H1 (cell line): ENCODE data around the gene RBM44. TPM values are rescaled to one million over a fixed set of nuclear protein-coding genes. Genes with fewer than 3 reads are reported as not detected.

Experiments used
- CTCF ChIA-PET: fragments of 300-600 bp; sonication (Branson Sonifier 250); formaldehyde crosslinking; loops from one replicate; lab custom pipeline; 2021; ENCODE audit not compliant: partially characterized antibody; lab: Charles Lee
- POLR2A ChIA-PET: fragments of 300-600 bp; sonication (Branson Sonifier 250); formaldehyde crosslinking; loops from one replicate; lab custom pipeline; 2021; ENCODE audit warnings: inconsistent platforms; ENCODE audit not compliant: partially characterized antibody; lab: Charles Lee
- DNase-seq, 2 experiments: peaks; one replicate each; pipeline versions ENCODE4 v3.0.0 to v3.0.0-alpha.2; 2010 to 2022; ENCODE audit warnings: low spot score in 2 of 2, low read depth in 1 of 2, mixed read lengths in 1 of 2
- FAIRE-seq: peaks from 2 replicates; lab custom pipeline; 2011; peaks lifted over from hg19 to GRCh38; lab: Jason Lieb, UNC
- H2AFZ ChIP-seq: 2 replicates; pipeline ENCODE4 v1.8.1; 2012; ENCODE audit warnings: low read length, inconsistent platforms
- H2AK5ac ChIP-seq: 2 replicates; pipeline ENCODE4 v1.6.1; 2013; ENCODE audit warnings: low read depth, low read length
- H2BK120ac ChIP-seq: replicated peaks from 2 replicates; pipeline ENCODE3; 2013; ENCODE audit warnings: low read depth, low read length, inconsistent platforms
- H2BK12ac ChIP-seq: 2 replicates; pipeline ENCODE4 v1.6.1; 2013; ENCODE audit warnings: low read depth, low read length
- H2BK15ac ChIP-seq: 2 replicates; pipeline ENCODE4 v1.6.1; 2013; ENCODE audit warnings: low read length
- H2BK20ac ChIP-seq: 2 replicates; pipeline ENCODE4 v1.6.1; 2013; ENCODE audit warnings: low read length
- H2BK5ac ChIP-seq: 2 replicates; pipeline ENCODE4 v1.6.1; 2013; ENCODE audit warnings: low read depth, low read length
- H3K14ac ChIP-seq: 2 replicates; pipeline ENCODE4 v1.6.1; 2013; ENCODE audit warnings: inconsistent platforms; ENCODE audit not compliant: insufficient read length
- H3K18ac ChIP-seq: 2 replicates; pipeline ENCODE4 v1.6.1; 2013; ENCODE audit warnings: low read length; ENCODE audit errors: extremely low read depth
- H3K23ac ChIP-seq: 2 replicates; pipeline ENCODE4 v1.6.1; 2013; ENCODE audit warnings: inconsistent platforms; ENCODE audit not compliant: insufficient read length
- H3K23me2 ChIP-seq: 2 replicates; pipeline ENCODE4 v1.6.1; 2013; ENCODE audit warnings: low read depth, low read length
- H3K27ac ChIP-seq: 2 replicates; pipeline ENCODE4 v1.6.1; 2011; ENCODE audit warnings: low read depth, low read length, inconsistent platforms
- H3K27me3 ChIP-seq, 4 experiments: replicated peaks in 1 of 4; 1 replicate in 1 of 4; 2 replicates in 3 of 4; pipeline versions ENCODE4 v1.6.1 to v1.8.1; 2011 to 2013; ENCODE audit warnings: low read length in 3 of 4, mild to moderate bottlenecking in 3 of 4, inconsistent platforms in 2 of 4, mixed read lengths in 2 of 4, moderate library complexity in 1 of 4; ENCODE audit not compliant: control insufficient read depth in 3 of 4, insufficient read depth in 3 of 4; ENCODE audit errors: extremely low read depth in 1 of 4
- H3K36me3 ChIP-seq, 4 experiments: 2 replicates each; pipeline versions ENCODE4 v1.6.1 to v1.8.1; 2011 to 2013; ENCODE audit warnings: mild to moderate bottlenecking in 4 of 4, low read length in 3 of 4, moderate library complexity in 2 of 4, control low read depth in 1 of 4, inconsistent platforms in 1 of 4; ENCODE audit not compliant: insufficient read depth in 4 of 4, control insufficient read depth in 2 of 4
- H3K4ac ChIP-seq: replicated peaks from 2 replicates; pipeline ENCODE3; 2013; ENCODE audit warnings: low read length, low read depth, mixed read lengths, inconsistent platforms; ENCODE audit not compliant: insufficient read length
- H3K4me1 ChIP-seq, 4 experiments: replicated peaks in 1 of 4; 1 replicate in 1 of 4; 2 replicates in 3 of 4; pipeline versions ENCODE4 v1.6.1 to v1.8.1; 2011 to 2013; ENCODE audit warnings: low read length in 3 of 4, inconsistent platforms in 2 of 4, mixed read lengths in 1 of 4; ENCODE audit not compliant: insufficient read depth in 4 of 4, control insufficient read depth in 3 of 4
- H3K4me2 ChIP-seq, 2 experiments: 2 replicates each; pipeline versions ENCODE4 v1.6.1 to v1.8.1; 2011 to 2013; ENCODE audit warnings: low read depth in 2 of 2, low read length in 2 of 2, control low read depth in 1 of 2, inconsistent platforms in 1 of 2, mild to moderate bottlenecking in 1 of 2; ENCODE audit not compliant: insufficient read depth in 1 of 2
- H3K4me3 ChIP-seq, 4 experiments: fragments of 200-600, 300-600 bp in 1 of 4; sonication (generic), shearing (Covaris generic), sonication (Bioruptor Twin) in 1 of 4; 2 replicates each; pipeline versions ENCODE4 v1.5.1 to v1.8.1; 2011 to 2016; ENCODE audit warnings: low read length in 4 of 4, low read depth in 3 of 4, control low read depth in 2 of 4, inconsistent platforms in 2 of 4, mild to moderate bottlenecking in 2 of 4, mixed read lengths in 1 of 4, moderate library complexity in 1 of 4; ENCODE audit not compliant: insufficient read depth in 2 of 4; ENCODE audit errors: extremely low read depth in 1 of 4
- H3K56ac ChIP-seq: replicated peaks from 2 replicates; pipeline ENCODE3; 2013; ENCODE audit warnings: low read depth, mild to moderate bottlenecking, mixed read lengths, low read length, inconsistent platforms; ENCODE audit not compliant: insufficient read length
- H3K79me1 ChIP-seq: 2 replicates; pipeline ENCODE4 v1.6.1; 2013; ENCODE audit warnings: low read depth, low read length, control low read depth
- H3K79me2 ChIP-seq, 2 experiments: 2 replicates each; pipeline versions ENCODE4 v1.6.1 to v1.8.1; 2012 to 2013; ENCODE audit warnings: low read length in 2 of 2, mild to moderate bottlenecking in 2 of 2, inconsistent platforms in 1 of 2; ENCODE audit not compliant: insufficient read depth in 2 of 2, control insufficient read depth in 1 of 2
- H3K9ac ChIP-seq, 4 experiments: replicated peaks in 1 of 4; 1 replicate in 1 of 4; 2 replicates in 3 of 4; pipeline versions ENCODE4 v1.6.1 to v1.8.1; 2011 to 2013; ENCODE audit warnings: low read depth in 3 of 4, low read length in 3 of 4, control low read depth in 2 of 4, mild to moderate bottlenecking in 2 of 4, moderate library complexity in 2 of 4, inconsistent platforms in 1 of 4; ENCODE audit errors: extremely low read depth in 1 of 4
- H3K9me3 ChIP-seq, 2 experiments: 2 replicates each; pipeline versions ENCODE4 v1.6.1 to v1.8.1; 2012 to 2013; ENCODE audit warnings: mild to moderate bottlenecking in 2 of 2, moderate library complexity in 2 of 2, control low read depth in 1 of 2, inconsistent platforms in 1 of 2, low read depth in 1 of 2, low read length in 1 of 2, mixed read lengths in 1 of 2; ENCODE audit not compliant: insufficient read depth in 2 of 2
- H4K20me1 ChIP-seq, 2 experiments: replicated peaks in 1 of 2; 2 replicates each; pipeline versions ENCODE3 to v1.8.1; 2011 to 2013; ENCODE audit warnings: inconsistent platforms in 2 of 2, low read length in 2 of 2, mild to moderate bottlenecking in 1 of 2; ENCODE audit not compliant: insufficient read depth in 2 of 2, control insufficient read depth in 1 of 2
- H4K5ac ChIP-seq: 2 replicates; pipeline ENCODE4 v1.6.1; 2013; ENCODE audit warnings: low read length, low read depth, mixed read lengths, inconsistent platforms; ENCODE audit not compliant: insufficient read length
- H4K8ac ChIP-seq: 2 replicates; pipeline ENCODE4 v1.8.0; 2013; ENCODE audit warnings: mild to moderate bottlenecking, moderate library complexity, low read length, inconsistent platforms; ENCODE audit not compliant: insufficient read depth; ENCODE audit errors: extremely low read depth
- H4K91ac ChIP-seq: replicated peaks from 2 replicates; pipeline ENCODE3; 2013; ENCODE audit warnings: low read length, mixed read lengths, inconsistent platforms; ENCODE audit not compliant: insufficient read length
- CEBPB ChIP-seq: IDR thresholded peaks from 2 replicates; pipeline ENCODE4 v1.6.1; 2012; ENCODE audit warnings: low read depth, low read length
- CREB1 ChIP-seq: IDR thresholded peaks from 2 replicates; pipeline ENCODE4 v1.6.1; 2012; ENCODE audit warnings: inconsistent platforms
- KDM1A ChIP-seq: fragments of 200-600, 300-600 bp; sonication (generic); IDR thresholded peaks from 2 replicates; pipeline ENCODE4 v1.7.1; 2016; ENCODE audit warnings: mild to moderate bottlenecking, low read length, borderline replicate concordance
- KDM4A ChIP-seq: IDR thresholded peaks from one replicate; pipeline ENCODE4 v1.7.1; 2012; ENCODE audit warnings: low read depth, mild to moderate bottlenecking, moderate library complexity, low read length, inconsistent platforms; ENCODE audit not compliant: severe bottlenecking
- POU5F1 ChIP-seq: IDR thresholded peaks from 2 replicates; pipeline ENCODE4 v1.6.1; 2011; ENCODE audit warnings: low read depth, mild to moderate bottlenecking, low read length, moderate library complexity
- RBBP5 ChIP-seq: IDR thresholded peaks from 2 replicates; pipeline ENCODE4 v1.7.1; 2012; ENCODE audit warnings: low read depth, mild to moderate bottlenecking, inconsistent platforms, low read length, moderate library complexity, borderline replicate concordance
- RFX5 ChIP-seq: IDR thresholded peaks from 2 replicates; pipeline ENCODE4 v1.6.1; 2011; ENCODE audit warnings: low read depth, low read length, improper control_type of control experiment, borderline replicate concordance
- TAF1 ChIP-seq: IDR thresholded peaks from 2 replicates; pipeline ENCODE4 v1.6.1; 2011; ENCODE audit warnings: mild to moderate bottlenecking, low read depth, low read length
- TAF7 ChIP-seq: optimal IDR thresholded peaks from 2 replicates; pipeline ENCODE3; 2011; ENCODE audit warnings: low read depth, mild to moderate bottlenecking, inconsistent platforms, low read length, moderate library complexity, borderline replicate concordance
- ZNF274 ChIP-seq: IDR thresholded peaks from 2 replicates; pipeline ENCODE4 v1.7.0; 2012; ENCODE audit warnings: low read length, borderline replicate concordance; ENCODE audit errors: extremely low read depth
- WGBS, 2 experiments: shearing (Covaris generic) in 1 of 2; methylation state at CpG; one replicate each; pipeline versions ENCODE4 v1.1.6 to v1.1.7; 2013 to 2015; ENCODE audit warnings: low lambda C conversion rate in 2 of 2, mixed read lengths in 2 of 2, inconsistent platforms in 1 of 2, low coverage in 1 of 2, missing lambda C conversion rate in 1 of 2; ENCODE audit not compliant: insufficient replicate concordance in 2 of 2, insufficient coverage in 1 of 2, insufficient read length in 1 of 2; ENCODE audit errors: extremely low coverage in 1 of 2, missing lambda C conversion rate in 1 of 2; 5-methylcytosine and 5-hydroxymethylcytosine counted together
- polyA plus RNA-seq, 7 experiments: library from polyadenylated mRNA; depleted of rRNA in 3 of 7; stranded (reverse) in 5 of 7; unstranded in 2 of 7; fragments of >200 nt in 5 of 7; fragments of 200-250 nt in 2 of 7; gene quantifications; 1 replicate in 5 of 7; 2 replicates in 1 of 7; 4 replicates in 1 of 7; pipeline versions ENCODE4 v1.2.1 to v1.2.3, GENCODE V29; 2011 to 2013; ENCODE audit warnings: missing spikeins in 2 of 7, mixed read lengths in 2 of 7
- total RNA-seq: library from RNA; stranded (reverse); fragmentation: NEBNext Ultra II Directional; extraction: Animal tissue kit (Norgen Biotek cat#: 25700); gene quantifications from 2 replicates; pipeline ENCODE4 v1.2.1, GENCODE V29; 2021
- TF ChIP-seq, protein P1 (sequence below): IDR thresholded peaks from 2 replicates; pipeline ENCODE4 v1.6.1; 2011; ENCODE audit warnings: low read length, improper control_type of control experiment

The RBM44 gene
- total and polyA plus RNA-seq, 2 of the 8 experiments (the other 6 are each of a cell fraction or from before 2014, with no cell fraction given): 0.12 to 0.43 TPM

DNA sequence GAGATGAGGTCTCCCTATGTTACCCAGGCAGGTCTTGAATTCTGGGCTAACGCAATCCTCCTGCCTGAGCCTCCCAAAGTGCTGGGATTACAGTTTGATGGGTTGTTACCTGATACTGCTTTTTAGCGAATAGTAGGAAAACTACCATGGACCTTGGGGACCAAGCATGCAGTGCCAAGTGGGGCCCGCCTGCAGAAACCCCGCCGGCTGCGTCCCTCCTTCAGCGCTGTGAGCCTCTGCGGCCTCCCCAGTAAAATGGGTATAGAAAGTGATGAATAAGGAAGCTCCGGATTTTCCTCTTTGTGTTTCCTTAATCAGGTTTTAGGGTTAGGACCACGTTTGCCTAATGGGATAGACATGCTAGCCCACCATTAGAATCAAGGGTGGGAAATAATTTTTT, 91.2 kb downstream of the RBM44 start:
- no peak overlapping the region for H4K8ac ChIP-seq
- TF ChIP-seq RBBP5 (no peak), POU5F1 (no peak), KDM1A (no peak), CREB1 (no peak), TAF7 (no peak), CEBPB (no peak), RFX5 (no peak), ZNF274 (no peak), KDM4A (no peak), TAF1 (no peak)
- TF ChIP-seq, protein P1, sequence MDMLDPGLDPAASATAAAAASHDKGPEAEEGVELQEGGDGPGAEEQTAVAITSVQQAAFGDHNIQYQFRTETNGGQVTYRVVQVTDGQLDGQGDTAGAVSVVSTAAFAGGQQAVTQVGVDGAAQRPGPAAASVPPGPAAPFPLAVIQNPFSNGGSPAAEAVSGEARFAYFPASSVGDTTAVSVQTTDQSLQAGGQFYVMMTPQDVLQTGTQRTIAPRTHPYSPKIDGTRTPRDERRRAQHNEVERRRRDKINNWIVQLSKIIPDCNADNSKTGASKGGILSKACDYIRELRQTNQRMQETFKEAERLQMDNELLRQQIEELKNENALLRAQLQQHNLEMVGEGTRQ: no peak

More for the DNA sequence above, 91.2 kb downstream of the RBM44 start:
- Histone ChIP-seq H2AK5ac (no peak overlapping the region), H3K79me2 (no peaks in the 10 kb centered on the region), H2BK15ac (no peak overlapping the region), H3K79me1 (no peaks in the 10 kb centered on the region), H4K5ac (no peak overlapping the region), H3K14ac (no peak overlapping the region), H3K23me2 (no peaks in the 10 kb centered on the region), H3K23ac (no peak overlapping the region), H3K56ac (no peak overlapping the region), H2BK5ac (no peak overlapping the region), H2BK120ac (no peak overlapping the region), H3K4me1 (peaks cover 0 to 2% (median 0%) of the 10 kb centered on the region in 4 experiments; a peak in 1 of 7 replicates), H2BK12ac (no peak overlapping the region), H4K91ac (no peak overlapping the region), H3K4me3 (no peak overlapping the region), H3K4ac (no peak overlapping the region), H2BK20ac (no peak overlapping the region), H3K27ac (no peak overlapping the region), H4K20me1 (no peaks in the 10 kb centered on the region), H3K36me3 (no peaks in the 10 kb centered on the region), H3K27me3 (no peaks in the 10 kb centered on the region), H3K9me3 (no peaks in the 10 kb centered on the region), H3K4me2 (no peak overlapping the region), H2AFZ (no peak overlapping the region), H3K9ac (no peak overlapping the region), H3K18ac (no peak overlapping the region)
- DNase-seq (no peak), FAIRE-seq (no peak)
- 90% methylated on average over 10 of the region's 10 CpGs; no CpG with 5 or more reads in 1 of the 2 experiments for WGBS, 2 experiments
- POLR2A ChIA-PET: no interaction called here
- CTCF ChIA-PET: interaction anchor here (0.6 to 1.2 kb wide), 2 partner anchors 33 to 184 kb away, joined by 3 to 5 read pairs; no protein-coding TSS in a partner anchor
